ENCODE results near the gene SF3A2.
"Not testable (repeated sequence)": the region's sequence is repeated elsewhere in the genome, so short reads cannot be mapped to it uniquely, and the experiment has no call there.

Gene SF3A2

GRCh38 chr19:2195914-2196313, 40.7 kb upstream of the SF3A2 start:
- Histone ChIP-seq H3K4me1 (ENCODE audit: control insufficient read depth, insufficient read depth, low read length) (peaks cover 3% of the 10 kb centered on the region; the same call in 1 of the 2 replicates), H3K36me3 (ENCODE audit: control insufficient read depth, insufficient read depth, low read length) (peaks cover 63% of the 10 kb centered on the region), H3K4me3 (ENCODE audit: low read depth, low read length) (no peak overlapping the region)

GRCh38 chr19:2197270-2197669, 39.4 kb upstream of the SF3A2 start:
- Histone ChIP-seq H3K4me1 (ENCODE audit: control insufficient read depth, insufficient read depth, low read length) (peaks cover 3% of the 10 kb centered on the region; the same call in 1 of the 2 replicates), H3K9ac (ENCODE audit: low read length) (no peak overlapping the region), H3K36me3 (ENCODE audit: control insufficient read depth, insufficient read depth, low read length) (peaks cover 61% of the 10 kb centered on the region), H3K27ac (ENCODE audit: low read depth, low read length) (no peak overlapping the region), H3K9me3 (ENCODE audit: control insufficient read depth, insufficient read depth, low read depth, low read length) (no peaks in the 10 kb centered on the region), H3K27me3 (ENCODE audit: control insufficient read depth, insufficient read depth, low read length) (no peaks in the 10 kb centered on the region), H3K4me3 (ENCODE audit: low read depth, low read length) (no peak overlapping the region)

More at GRCh38 chr19:2195914-2196313, 40.7 kb upstream of the SF3A2 start:
- Histone ChIP-seq H3K27ac (ENCODE audit: low read depth, low read length) (no peak overlapping the region), H3K9me3 (ENCODE audit: control insufficient read depth, insufficient read depth, low read depth, low read length) (no peaks in the 10 kb centered on the region), H3K27me3 (ENCODE audit: control insufficient read depth, insufficient read depth, low read length) (no peaks in the 10 kb centered on the region), H3K9ac (ENCODE audit: low read length) (no peak overlapping the region)

GRCh38 chr19:2198317-2198716, 38.3 kb upstream of the SF3A2 start:
- H3K4me1 ChIP-seq (ENCODE audit: control insufficient read depth, insufficient read depth, low read length) = peaks cover 3% of the 10 kb centered on the region; the same call in 1 of the 2 replicates
- H3K27me3 ChIP-seq (ENCODE audit: control insufficient read depth, insufficient read depth, low read length) = no peaks in the 10 kb centered on the region
- H3K9me3 ChIP-seq (ENCODE audit: control insufficient read depth, insufficient read depth, low read depth, low read length) = no peaks in the 10 kb centered on the region
- H3K27ac ChIP-seq (ENCODE audit: low read depth, low read length) = no peak overlapping the region
- H3K4me3 ChIP-seq (ENCODE audit: low read depth, low read length) = no peak overlapping the region
- H3K36me3 ChIP-seq (ENCODE audit: control insufficient read depth, insufficient read depth, low read length) = peaks cover 56% of the 10 kb centered on the region
- H3K9ac ChIP-seq (ENCODE audit: low read length) = no peak overlapping the region

- Histone ChIP-seq H3K36me3 (ENCODE audit: control insufficient read depth, insufficient read depth, low read length) (peaks cover 58% of the 10 kb centered on the region), H3K27ac (ENCODE audit: low read depth, low read length) (peak overlapping the region; percentile 4; the same call in 1 of the 2 replicates), H3K9me3 (ENCODE audit: control insufficient read depth, insufficient read depth, low read depth, low read length) (no peaks in the 10 kb centered on the region), H3K27me3 (ENCODE audit: control insufficient read depth, insufficient read depth, low read length) (no peaks in the 10 kb centered on the region), H3K4me1 (ENCODE audit: control insufficient read depth, insufficient read depth, low read length) (peaks cover 3% of the 10 kb centered on the region; the same call in 1 of the 2 replicates), H3K9ac (ENCODE audit: low read length) (no peak overlapping the region), H3K4me3 (ENCODE audit: low read depth, low read length) (no peak overlapping the region)
Observed at GRCh38 chr19:2199215-2199614, 37.4 kb upstream of the SF3A2 start.

- H3K9me3 ChIP-seq (ENCODE audit: control insufficient read depth, insufficient read depth, low read depth, low read length) = no peaks in the 10 kb centered on the region
- H3K9ac ChIP-seq (ENCODE audit: low read length) = no peak overlapping the region
- H3K4me3 ChIP-seq (ENCODE audit: low read depth, low read length) = no peak overlapping the region
- H3K27me3 ChIP-seq (ENCODE audit: control insufficient read depth, insufficient read depth, low read length) = no peaks in the 10 kb centered on the region
- H3K36me3 ChIP-seq (ENCODE audit: control insufficient read depth, insufficient read depth, low read length) = peaks cover 59% of the 10 kb centered on the region
- peaks cover 3% of the 10 kb centered on the region; the same call in 1 of the 2 replicates for H3K4me1 ChIP-seq (ENCODE audit: control insufficient read depth, insufficient read depth, low read length)
- H3K27ac ChIP-seq (ENCODE audit: low read depth, low read length) = no peak overlapping the region; the same call in 1 of the 2 replicates
Observed at GRCh38 chr19:2199861-2200623, 36.6 kb upstream of the SF3A2 start.

- H3K27ac ChIP-seq (ENCODE audit: low read depth, low read length); H3K4me1 ChIP-seq (ENCODE audit: control insufficient read depth, insufficient read depth, low read length); H3K9me3 ChIP-seq (ENCODE audit: control insufficient read depth, insufficient read depth, low read depth, low read length); H3K4me3 ChIP-seq (ENCODE audit: low read depth, low read length); H3K9ac ChIP-seq (ENCODE audit: low read length); H3K27me3 ChIP-seq (ENCODE audit: control insufficient read depth, insufficient read depth, low read length): not testable (repeated sequence)
- peaks cover 57% of the 10 kb centered on the region for H3K36me3 ChIP-seq (ENCODE audit: control insufficient read depth, insufficient read depth, low read length)
Observed at GRCh38 chr19:2200624-2201294, 35.9 kb upstream of the SF3A2 start.

- Histone ChIP-seq H3K27ac (ENCODE audit: low read depth, low read length) (peak overlapping the region; percentile 18; the same call in 1 of the 2 replicates), H3K4me3 (ENCODE audit: low read depth, low read length) (no peak overlapping the region), H3K36me3 (ENCODE audit: control insufficient read depth, insufficient read depth, low read length) (peaks cover 54% of the 10 kb centered on the region), H3K4me1 (ENCODE audit: control insufficient read depth, insufficient read depth, low read length) (peaks cover 3% of the 10 kb centered on the region; the same call in 1 of the 2 replicates), H3K27me3 (ENCODE audit: control insufficient read depth, insufficient read depth, low read length) (no peaks in the 10 kb centered on the region), H3K9me3 (ENCODE audit: control insufficient read depth, insufficient read depth, low read depth, low read length) (no peaks in the 10 kb centered on the region), H3K9ac (ENCODE audit: low read length) (no peak overlapping the region)
Observed at GRCh38 chr19:2201473-2202148, 35.0 kb upstream of the SF3A2 start.

- peaks cover 51% of the 10 kb centered on the region for H3K36me3 ChIP-seq (ENCODE audit: control insufficient read depth, insufficient read depth, low read length)
- no peak overlapping the region for H3K9ac ChIP-seq (ENCODE audit: low read length)
- H3K27me3 ChIP-seq (ENCODE audit: control insufficient read depth, insufficient read depth, low read length) = no peaks in the 10 kb centered on the region
- H3K27ac ChIP-seq (ENCODE audit: low read depth, low read length) = no peak overlapping the region
- H3K4me3 ChIP-seq (ENCODE audit: low read depth, low read length) = no peak overlapping the region
- no peaks in the 10 kb centered on the region for H3K9me3 ChIP-seq (ENCODE audit: control insufficient read depth, insufficient read depth, low read depth, low read length)
- H3K4me1 ChIP-seq (ENCODE audit: control insufficient read depth, insufficient read depth, low read length) = peaks cover 3% of the 10 kb centered on the region; the same call in 1 of the 2 replicates
Observed at GRCh38 chr19:2202366-2202765, 34.3 kb upstream of the SF3A2 start.

- H3K27me3 ChIP-seq (ENCODE audit: control insufficient read depth, insufficient read depth, low read length) = no peaks in the 10 kb centered on the region
- no peak overlapping the region for H3K27ac ChIP-seq (ENCODE audit: low read depth, low read length)
- H3K36me3 ChIP-seq (ENCODE audit: control insufficient read depth, insufficient read depth, low read length) = peaks cover 68% of the 10 kb centered on the region
- no peaks in the 10 kb centered on the region for H3K9me3 ChIP-seq (ENCODE audit: control insufficient read depth, insufficient read depth, low read depth, low read length)
- peaks cover 10% of the 10 kb centered on the region; the same call in 1 of the 2 replicates for H3K4me1 ChIP-seq (ENCODE audit: control insufficient read depth, insufficient read depth, low read length)
- H3K9ac ChIP-seq (ENCODE audit: low read length) = no peak overlapping the region
- no peak overlapping the region for H3K4me3 ChIP-seq (ENCODE audit: low read depth, low read length)
Observed at GRCh38 chr19:2207008-2207407, 29.6 kb upstream of the SF3A2 start.

GRCh38 chr19:2207991-2208860, 28.4 kb upstream of the SF3A2 start:
- no peaks in the 10 kb centered on the region for H3K27me3 ChIP-seq (ENCODE audit: control insufficient read depth, insufficient read depth, low read length)
- peaks cover 10% of the 10 kb centered on the region; the same call in 1 of the 2 replicates for H3K4me1 ChIP-seq (ENCODE audit: control insufficient read depth, insufficient read depth, low read length)
- peaks cover 74% of the 10 kb centered on the region for H3K36me3 ChIP-seq (ENCODE audit: control insufficient read depth, insufficient read depth, low read length)
- H3K9ac ChIP-seq (ENCODE audit: low read length) = peak overlapping the region; percentile 31
- no peak overlapping the region for H3K27ac ChIP-seq (ENCODE audit: low read depth, low read length)
- H3K9me3 ChIP-seq (ENCODE audit: control insufficient read depth, insufficient read depth, low read depth, low read length) = no peaks in the 10 kb centered on the region
- H3K4me3 ChIP-seq (ENCODE audit: low read depth, low read length) = no peak overlapping the region

Data from HUES6 (cell line).